ENCODE results near the gene SLC25A14. TPM values are rescaled to one million over a fixed set of nuclear protein-coding genes. Genes with fewer than 3 reads are reported as not detected.
"Not testable (repeated sequence)": the region's sequence is repeated elsewhere in the genome, so short reads cannot be mapped to it uniquely, and the experiment has no call there.

SLC25A14 gene
- total RNA-seq, 1 donor from 2014 or later, result 14.9 TPM

DNA sequence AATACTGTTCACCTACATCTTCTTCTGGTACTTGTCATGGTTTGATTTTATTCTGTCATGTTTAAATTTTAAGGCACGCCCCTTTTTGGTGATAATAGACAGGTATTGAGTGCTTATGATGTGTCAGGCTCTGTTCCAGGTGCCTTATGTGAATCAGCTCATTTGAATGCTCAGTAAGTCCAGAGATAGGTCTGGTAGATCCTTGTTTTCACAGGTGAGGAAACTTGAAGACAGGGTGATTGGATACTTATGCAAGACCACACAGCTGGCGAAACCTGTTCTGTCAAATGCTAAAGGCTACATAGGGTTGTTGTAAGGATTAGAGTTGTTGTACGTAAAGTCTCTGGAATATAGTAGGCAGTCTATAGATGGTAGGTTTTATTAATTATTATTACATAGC, 9.6 kb upstream of the SLC25A14 start:
- intact Hi-C loops (cut with DNase I), result loop anchor here (10.0 kb wide), 1 partner anchor 585 kb away; no protein-coding TSS in a partner anchor
- TF ChIP-seq, protein P1, sequence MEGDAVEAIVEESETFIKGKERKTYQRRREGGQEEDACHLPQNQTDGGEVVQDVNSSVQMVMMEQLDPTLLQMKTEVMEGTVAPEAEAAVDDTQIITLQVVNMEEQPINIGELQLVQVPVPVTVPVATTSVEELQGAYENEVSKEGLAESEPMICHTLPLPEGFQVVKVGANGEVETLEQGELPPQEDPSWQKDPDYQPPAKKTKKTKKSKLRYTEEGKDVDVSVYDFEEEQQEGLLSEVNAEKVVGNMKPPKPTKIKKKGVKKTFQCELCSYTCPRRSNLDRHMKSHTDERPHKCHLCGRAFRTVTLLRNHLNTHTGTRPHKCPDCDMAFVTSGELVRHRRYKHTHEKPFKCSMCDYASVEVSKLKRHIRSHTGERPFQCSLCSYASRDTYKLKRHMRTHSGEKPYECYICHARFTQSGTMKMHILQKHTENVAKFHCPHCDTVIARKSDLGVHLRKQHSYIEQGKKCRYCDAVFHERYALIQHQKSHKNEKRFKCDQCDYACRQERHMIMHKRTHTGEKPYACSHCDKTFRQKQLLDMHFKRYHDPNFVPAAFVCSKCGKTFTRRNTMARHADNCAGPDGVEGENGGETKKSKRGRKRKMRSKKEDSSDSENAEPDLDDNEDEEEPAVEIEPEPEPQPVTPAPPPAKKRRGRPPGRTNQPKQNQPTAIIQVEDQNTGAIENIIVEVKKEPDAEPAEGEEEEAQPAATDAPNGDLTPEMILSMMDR (IDR thresholded peaks at IDR 0.05), result no peak

DNA sequence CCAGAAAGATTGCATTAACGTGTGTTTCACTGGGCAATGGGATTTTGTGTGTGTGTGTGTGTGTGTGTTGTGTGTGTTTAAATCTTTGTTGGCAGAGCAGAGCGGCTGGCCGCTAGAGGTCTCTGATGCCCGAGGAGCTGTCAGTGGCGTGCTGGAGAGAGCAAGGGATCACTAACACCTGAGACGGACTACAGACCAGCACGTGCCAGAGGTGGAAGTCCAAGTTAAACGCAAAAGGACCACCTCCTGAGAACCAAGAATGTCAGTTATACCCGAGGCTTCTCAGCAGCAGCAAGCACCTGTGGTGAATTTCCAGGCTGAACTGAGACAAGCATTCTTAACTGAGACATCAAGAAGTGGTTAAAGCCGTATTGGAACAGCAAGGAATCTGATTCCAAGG, 9.0 kb upstream of the SLC25A14 start:
- intact Hi-C loops (cut with DNase I), result loop anchor here (10.0 kb wide), 1 partner anchor 584 kb away; no protein-coding TSS in a partner anchor
- Histone ChIP-seq H3K4me1 (no peaks in the 10 kb centered on the region), H3K9me3 (no peaks in the 10 kb centered on the region), H3K4me3 (no peak overlapping the region), H3K27ac (no peak overlapping the region), H3K36me3 (no peaks in the 10 kb centered on the region), H3K27me3 (no peaks in the 10 kb centered on the region)
- TF ChIP-seq, protein P1 (IDR thresholded peaks at IDR 0.05), result peak in 1 of 3 experiments; percentile 44
- DNase-seq (ENCODE audit: low spot score in 2 of 2), result no peak

More for the DNA sequence above, 9.6 kb upstream of the SLC25A14 start:
- no peak overlapping the region for H3K4me3 ChIP-seq
- no peak for DNase-seq (ENCODE audit: low spot score in 2 of 2)
- no peaks in the 10 kb centered on the region for H3K4me1 ChIP-seq
- no peak overlapping the region for H3K27ac ChIP-seq
- H3K36me3 ChIP-seq, result no peaks in the 10 kb centered on the region
- no peaks in the 10 kb centered on the region for H3K27me3 ChIP-seq
- no peaks in the 10 kb centered on the region for H3K9me3 ChIP-seq

DNA sequence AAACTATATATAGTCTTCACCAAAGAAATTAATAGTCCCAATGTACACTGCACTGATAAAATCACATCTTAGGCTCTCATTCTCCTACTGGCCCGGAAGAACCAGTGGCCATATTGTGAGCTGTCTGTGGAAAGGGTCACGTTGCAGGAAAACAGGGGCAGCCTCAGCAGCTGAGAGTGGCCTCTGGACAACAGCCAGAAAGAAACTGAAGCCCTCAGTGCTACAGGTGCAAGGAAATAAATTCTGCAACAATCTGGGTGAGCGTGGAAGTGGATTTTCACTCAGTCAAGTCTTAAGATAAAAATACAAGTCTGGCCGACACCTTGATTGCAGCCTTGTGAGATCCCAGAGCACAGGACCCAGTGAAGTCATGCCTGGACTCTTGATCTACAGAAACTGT, 3.2 kb upstream of the SLC25A14 start:
- H3K27me3 ChIP-seq, result no peaks in the 10 kb centered on the region
- DNase-seq (ENCODE audit: low spot score in 2 of 2), result no peak
- H3K4me3 ChIP-seq, result no peak overlapping the region
- TF ChIP-seq, protein P1 (IDR thresholded peaks at IDR 0.05), result no peak
- no peak overlapping the region for H3K27ac ChIP-seq
- H3K4me1 ChIP-seq, result no peaks in the 10 kb centered on the region
- H3K36me3 ChIP-seq, result no peaks in the 10 kb centered on the region
- intact Hi-C loops (cut with DNase I), result loop anchor here (10.0 kb wide), 1 partner anchor 578 kb away; no protein-coding TSS in a partner anchor
- H3K9me3 ChIP-seq, result no peaks in the 10 kb centered on the region

DNA sequence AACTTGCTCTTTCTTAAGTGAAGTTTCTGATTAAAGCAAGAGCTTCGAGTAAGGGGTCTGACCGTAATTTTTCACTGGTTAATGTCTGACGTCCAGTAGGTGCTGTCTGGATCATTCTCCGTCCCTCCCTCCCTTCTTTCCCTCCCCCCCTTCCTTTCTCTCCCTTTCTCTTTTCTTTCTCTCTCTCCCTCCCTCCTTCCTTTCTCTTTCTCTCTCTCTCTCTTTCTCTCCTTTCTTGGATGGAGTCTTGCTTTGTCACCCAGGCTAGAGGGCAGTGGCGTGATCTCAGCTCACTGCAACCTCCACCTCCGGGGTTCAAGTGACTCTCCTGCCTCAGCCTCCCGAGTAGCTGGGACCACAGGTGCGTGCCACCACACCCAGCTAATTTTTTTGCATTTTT, 850 bp upstream of the SLC25A14 start:
- H3K36me3 ChIP-seq; DNase-seq (ENCODE audit: low spot score in 2 of 2); H3K4me1 ChIP-seq; H3K27ac ChIP-seq; H3K27me3 ChIP-seq; H3K9me3 ChIP-seq: not testable (repeated sequence)
- peak overlapping the region; percentile 58 to 73 for H3K4me3 ChIP-seq
- intact Hi-C loops (cut with DNase I), result loop anchor here (1.0 to 10.0 kb wide), 2 partner anchors 71 to 576 kb away; partner anchors contain the start of gene ZNF280C

DNA sequence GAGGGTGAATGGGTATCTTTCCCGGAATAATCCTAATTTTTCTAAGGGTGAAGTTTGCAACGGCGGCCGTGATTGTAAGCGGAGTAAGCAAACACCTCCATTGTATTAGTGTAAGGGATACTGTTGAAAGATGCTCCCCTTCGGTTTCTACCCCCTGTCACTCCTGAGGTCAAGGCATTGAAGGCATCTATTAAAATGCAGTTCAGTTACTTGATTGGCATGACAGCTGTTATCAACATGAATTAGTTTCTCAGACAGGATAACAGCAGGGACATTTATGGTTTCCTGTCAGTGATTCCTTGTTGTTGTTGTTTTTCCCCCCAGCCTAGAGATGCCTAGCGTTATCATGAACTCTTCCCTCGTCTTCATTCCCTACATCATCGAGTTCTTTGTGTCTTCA, 552 bp downstream of the SLC25A14 start:
- DNase-seq (ENCODE audit: low spot score in 2 of 2), result no peak
- H3K9me3 ChIP-seq, result no peaks in the 10 kb centered on the region
- H3K36me3 ChIP-seq, result no peaks in the 10 kb centered on the region
- intact Hi-C loops (cut with DNase I), result no loop called here
- H3K27ac ChIP-seq, result peak overlapping the region; percentile 10 to 12
- no peaks in the 10 kb centered on the region for H3K4me1 ChIP-seq
- H3K4me3 ChIP-seq, result peak overlapping the region; percentile 58 to 73
- TF ChIP-seq, protein P1 (IDR thresholded peaks at IDR 0.05), result no peak
- H3K27me3 ChIP-seq, result no peaks in the 10 kb centered on the region

DNA sequence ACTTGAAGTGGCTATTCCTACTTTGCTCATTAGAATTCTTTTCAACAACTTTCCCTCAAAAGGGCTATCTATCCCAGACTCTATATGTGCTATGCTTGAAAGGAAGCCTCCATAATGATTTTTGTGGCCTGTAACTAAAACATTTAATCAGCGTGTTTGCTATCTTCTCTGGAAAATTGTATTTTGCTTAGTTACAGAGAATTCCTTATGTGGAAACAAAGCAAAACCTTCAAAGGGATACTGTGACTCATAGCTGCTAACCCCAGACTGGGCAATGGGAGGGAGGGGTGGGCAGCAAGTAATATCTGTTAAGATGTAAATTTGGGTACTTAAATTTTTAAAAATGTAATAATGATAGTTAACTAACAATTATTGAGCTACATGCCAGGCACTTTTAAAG, 3.7 kb downstream of the SLC25A14 start:
- Histone ChIP-seq H3K4me1 (no peaks in the 10 kb centered on the region), H3K4me3 (no peak overlapping the region), H3K27me3 (no peaks in the 10 kb centered on the region), H3K36me3 (no peaks in the 10 kb centered on the region), H3K9me3 (no peaks in the 10 kb centered on the region), H3K27ac (no peak overlapping the region)
- TF ChIP-seq, protein P1 (IDR thresholded peaks at IDR 0.05), result no peak
- intact Hi-C loops (cut with DNase I), result no loop called here
- DNase-seq (ENCODE audit: low spot score in 2 of 2), result no peak

Data from ascending aorta (tissue), 2 donors.